ENCODE measurements around the gene RHNO1.

RHNO1 gene

DNA sequence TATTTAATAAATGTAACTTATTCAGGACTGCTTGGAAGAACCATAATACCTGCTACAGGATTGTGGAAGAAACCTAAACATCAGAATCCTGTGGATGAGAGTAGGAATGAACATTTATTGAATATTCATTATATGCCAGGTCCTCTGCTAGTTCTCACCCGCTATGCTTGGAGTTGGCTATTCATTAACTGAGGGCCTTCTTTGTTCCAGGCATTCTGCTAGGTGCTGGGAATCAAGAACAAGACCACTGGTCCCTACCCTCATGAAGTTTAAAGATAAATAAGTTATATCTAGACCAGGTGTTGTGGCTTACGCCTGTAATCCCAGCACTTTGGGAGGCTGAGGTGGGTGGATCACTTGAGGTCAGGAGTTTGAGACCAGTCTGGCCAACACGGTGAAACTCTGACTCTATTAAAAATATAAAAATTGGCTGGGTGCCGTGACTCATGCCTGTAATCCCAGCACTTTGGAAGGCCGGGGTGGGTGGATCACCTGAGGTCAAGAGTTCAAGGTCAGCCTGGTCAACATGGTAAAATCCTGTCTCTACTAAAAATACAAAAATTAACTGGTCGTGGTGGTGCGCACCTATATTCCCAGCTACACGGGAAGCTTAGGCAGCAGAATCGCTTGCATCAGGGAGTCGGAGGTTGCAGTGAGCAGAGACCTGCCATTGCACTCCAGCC is 9.9 kb downstream of the RHNO1 start:
- TF ChIP-seq, protein P1, sequence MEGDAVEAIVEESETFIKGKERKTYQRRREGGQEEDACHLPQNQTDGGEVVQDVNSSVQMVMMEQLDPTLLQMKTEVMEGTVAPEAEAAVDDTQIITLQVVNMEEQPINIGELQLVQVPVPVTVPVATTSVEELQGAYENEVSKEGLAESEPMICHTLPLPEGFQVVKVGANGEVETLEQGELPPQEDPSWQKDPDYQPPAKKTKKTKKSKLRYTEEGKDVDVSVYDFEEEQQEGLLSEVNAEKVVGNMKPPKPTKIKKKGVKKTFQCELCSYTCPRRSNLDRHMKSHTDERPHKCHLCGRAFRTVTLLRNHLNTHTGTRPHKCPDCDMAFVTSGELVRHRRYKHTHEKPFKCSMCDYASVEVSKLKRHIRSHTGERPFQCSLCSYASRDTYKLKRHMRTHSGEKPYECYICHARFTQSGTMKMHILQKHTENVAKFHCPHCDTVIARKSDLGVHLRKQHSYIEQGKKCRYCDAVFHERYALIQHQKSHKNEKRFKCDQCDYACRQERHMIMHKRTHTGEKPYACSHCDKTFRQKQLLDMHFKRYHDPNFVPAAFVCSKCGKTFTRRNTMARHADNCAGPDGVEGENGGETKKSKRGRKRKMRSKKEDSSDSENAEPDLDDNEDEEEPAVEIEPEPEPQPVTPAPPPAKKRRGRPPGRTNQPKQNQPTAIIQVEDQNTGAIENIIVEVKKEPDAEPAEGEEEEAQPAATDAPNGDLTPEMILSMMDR (IDR thresholded peaks at IDR 0.05; ENCODE audit: control extremely low read depth, extremely low read depth, low read depth, missing control alignments): no peak
- ChIA-PET POLR2A (no interaction called here), CTCF (interaction anchor here (0.8 to 1.0 kb wide), 2 partner anchors 10 to 32 kb away, joined by 3 read pairs; partner anchors contain the start of genes FOXM1 and RHNO1)
- no peak for DNase-seq (ENCODE audit: extremely low spot score)

DNA sequence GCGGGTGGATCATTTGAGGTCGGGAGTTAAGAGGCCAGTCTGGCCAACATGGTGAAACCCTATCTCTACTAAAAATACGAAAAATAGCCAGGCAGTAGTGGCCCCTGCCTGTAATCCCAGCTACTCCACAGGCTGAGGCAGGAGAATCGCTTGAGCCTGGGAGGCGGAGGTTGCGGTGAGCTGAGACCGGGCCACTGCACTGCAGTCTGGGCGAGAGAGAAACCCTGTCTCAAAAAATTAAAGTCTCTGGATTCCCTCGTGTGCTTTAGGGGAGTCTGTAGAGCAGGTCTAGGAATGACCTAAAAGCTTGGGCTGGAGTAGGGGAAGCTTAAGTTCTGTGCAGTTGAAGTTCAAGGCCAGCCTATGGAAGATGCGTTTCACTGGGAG is 13.0 kb downstream of the RHNO1 start:
- CTCF ChIA-PET: interaction anchor here (1.0 to 2.1 kb wide), 5 partner anchors 9 to 151 kb away, joined by 3 to 9 read pairs (median 7); no protein-coding TSS in a partner anchor
- POLR2A ChIA-PET: interaction anchor here (0.5 to 1.4 kb wide), 2 partner anchors 12 to 53 kb away, joined by 3 to 4 read pairs; no protein-coding TSS in a partner anchor
- DNase-seq (ENCODE audit: extremely low spot score): no peak
- TF ChIP-seq, protein P1 (IDR thresholded peaks at IDR 0.05; ENCODE audit: control extremely low read depth, extremely low read depth, low read depth, missing control alignments): no peak

DNA sequence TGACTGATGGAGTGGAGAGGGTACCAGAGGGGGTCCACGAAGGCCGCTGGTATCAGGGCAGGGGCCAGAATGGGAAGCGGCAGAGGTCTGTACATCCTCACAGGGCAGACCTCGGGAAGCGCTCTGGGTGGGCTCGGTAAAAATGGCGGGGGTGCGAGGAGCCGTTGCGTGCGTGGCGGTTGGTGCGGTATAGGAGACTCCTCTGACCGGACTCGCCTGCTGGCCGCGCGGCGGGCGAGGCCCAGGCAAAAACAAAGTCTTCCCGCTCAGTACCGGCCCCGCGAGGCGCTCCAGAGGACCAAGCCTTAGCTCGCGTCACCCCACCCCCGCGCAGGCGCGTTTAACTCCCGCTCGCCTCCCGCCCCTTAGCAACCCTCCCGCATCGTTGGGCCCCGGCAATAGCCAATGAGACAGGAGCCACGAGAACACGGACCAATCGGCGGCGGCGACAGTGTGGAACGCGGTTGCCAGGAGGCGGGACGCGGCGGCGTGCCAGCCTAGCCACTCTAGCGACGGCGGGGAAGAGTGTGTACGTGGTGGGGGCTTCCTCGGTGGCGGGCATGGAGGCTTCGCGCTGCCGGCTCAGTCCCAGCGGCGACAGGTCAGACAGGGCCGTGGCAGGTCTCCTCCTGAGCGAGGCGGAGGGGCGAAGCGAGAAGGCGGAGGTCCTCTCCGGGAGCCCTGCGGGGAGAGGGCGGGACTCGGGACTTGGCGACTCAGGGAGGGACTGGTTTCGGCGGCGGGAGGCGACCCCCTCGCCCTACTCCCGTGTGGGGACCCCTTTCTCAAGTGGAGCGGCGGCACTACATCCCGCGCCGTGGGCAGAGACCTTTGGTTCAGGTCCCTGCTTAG is 13.6 kb downstream of the RHNO1 start, which contains the start of gene TULP3:
TULP3 (plus strand) TSS at position 504 of the 852 bp plus-strand sequence; CDS start at position 561, 57 bp downstream.
- TF ChIP-seq, protein P1 (IDR thresholded peaks at IDR 0.05; ENCODE audit: control extremely low read depth, extremely low read depth, low read depth, missing control alignments): peak; percentile 2
- ChIA-PET POLR2A (interaction anchor here (0.5 to 1.4 kb wide), 2 partner anchors 13 to 52 kb away, joined by 3 to 4 read pairs; no protein-coding TSS in a partner anchor), CTCF (interaction anchor here (1.0 to 2.1 kb wide), 6 partner anchors 10 to 150 kb away, joined by 3 to 9 read pairs (median 6); no protein-coding TSS in a partner anchor)
- peak; percentile 98 for DNase-seq (ENCODE audit: extremely low spot score)

DNA sequence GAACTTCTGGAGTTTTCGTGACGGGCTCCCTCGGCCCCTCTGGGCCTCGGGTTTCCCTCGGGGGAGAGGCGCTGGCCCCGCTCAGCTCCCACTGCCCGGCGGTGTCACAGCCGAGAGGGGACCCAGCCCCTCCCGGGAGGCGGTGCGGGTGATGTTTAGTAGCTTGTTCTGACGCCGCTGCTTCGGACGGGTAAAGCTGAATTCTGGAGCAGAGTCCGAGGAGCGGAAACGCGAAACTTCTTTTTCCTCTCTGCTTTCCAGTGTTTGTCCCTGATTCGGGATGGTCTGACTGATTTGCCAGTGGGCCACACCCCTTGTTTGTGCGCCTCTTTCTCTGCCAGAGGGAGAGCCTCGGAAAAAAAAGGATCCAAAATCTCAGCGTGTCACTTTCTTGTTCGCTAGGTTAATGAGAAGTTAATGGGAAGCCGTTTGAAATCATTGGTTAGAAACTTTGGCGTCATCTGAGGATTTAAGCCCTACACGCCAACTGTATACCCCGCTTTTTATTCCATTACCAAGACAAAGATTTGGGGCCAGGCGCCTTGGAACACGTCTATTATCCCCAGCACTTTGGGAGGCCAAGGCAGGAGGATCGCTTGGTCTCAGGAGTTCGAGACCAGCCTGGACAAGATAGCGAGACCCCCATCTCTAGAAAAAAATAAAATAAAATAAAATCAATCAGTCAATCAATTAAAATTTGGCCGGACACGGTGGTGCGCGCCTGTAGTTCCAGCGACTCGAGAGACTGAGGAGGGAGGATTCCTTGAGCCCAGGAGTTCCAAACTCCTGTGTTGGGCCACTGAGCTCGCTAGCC is 14.4 kb downstream of the RHNO1 start:
- ChIA-PET CTCF (interaction anchor here (1.3 to 2.1 kb wide), 2 partner anchors 16 to 37 kb away, joined by 3 to 7 read pairs; no protein-coding TSS in a partner anchor), POLR2A (interaction anchor here (0.6 kb wide), 1 partner anchor 16 kb away, joined by 3 read pairs; no protein-coding TSS in a partner anchor)
- peak; percentile 27 for DNase-seq (ENCODE audit: extremely low spot score)
- TF ChIP-seq, protein P1 (IDR thresholded peaks at IDR 0.05; ENCODE audit: control extremely low read depth, extremely low read depth, low read depth, missing control alignments): no peak

DNA sequence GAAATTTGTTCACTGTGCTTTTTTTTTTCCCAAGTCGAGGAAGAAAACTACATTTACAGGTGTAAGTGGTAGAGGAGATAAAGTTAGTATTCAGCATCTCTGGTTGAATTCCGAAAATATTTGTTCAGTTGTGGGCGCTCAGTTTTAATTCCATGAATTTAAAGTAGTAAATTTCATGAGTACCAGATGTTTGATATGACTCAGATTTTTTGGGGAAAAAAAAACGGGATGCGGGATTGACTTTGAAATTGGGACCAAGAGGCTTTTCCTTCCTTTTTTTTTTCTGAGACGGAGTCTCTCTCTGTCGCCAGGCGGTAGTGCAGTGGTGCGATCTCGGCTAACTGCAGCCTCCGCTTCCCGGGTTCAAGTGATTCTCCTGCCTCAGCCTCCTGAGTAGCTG is 15.2 kb downstream of the RHNO1 start:
- ChIA-PET POLR2A (interaction anchor here (0.6 kb wide), 1 partner anchor 16 kb away, joined by 3 read pairs; no protein-coding TSS in a partner anchor), CTCF (no interaction called here)
- no peak for DNase-seq (ENCODE audit: extremely low spot score)
- TF ChIP-seq, protein P1 (IDR thresholded peaks at IDR 0.05; ENCODE audit: control extremely low read depth, extremely low read depth, low read depth, missing control alignments): no peak
